ENCODE data around the gene CCNJL. TPM values are rescaled to one million over a fixed set of nuclear protein-coding genes. Genes with fewer than 3 reads are reported as not detected.

CCNJL gene
- total RNA-seq, 1 donor, result 0.27 TPM

GRCh38 chr5:160293901-160294561 lies 18.3 kb downstream of the CCNJL start:
- no peak for TF ChIP-seq CTCF (IDR thresholded peaks at IDR 0.05; ENCODE audit: insufficient read depth, low read length)
- no peak overlapping the region for H3K4me3 ChIP-seq (ENCODE audit: low read depth, low read length)
- DNase-seq (ENCODE audit: low read depth), result no peak

- no peak for TF ChIP-seq CTCF (IDR thresholded peaks at IDR 0.05; ENCODE audit: insufficient read depth, low read length)
- H3K4me3 ChIP-seq (ENCODE audit: low read depth, low read length), result no peak overlapping the region
- DNase-seq (ENCODE audit: low read depth), result no peak
Measured at GRCh38 chr5:160293386-160293785, 19.0 kb downstream of the CCNJL start.

- no peak overlapping the region for H3K4me3 ChIP-seq (ENCODE audit: low read depth, low read length)
- no peak for TF ChIP-seq CTCF (IDR thresholded peaks at IDR 0.05; ENCODE audit: insufficient read depth, low read length)
- no peak for DNase-seq (ENCODE audit: low read depth)
Measured at GRCh38 chr5:160291467-160291866, 20.9 kb downstream of the CCNJL start.

- H3K4me3 ChIP-seq (ENCODE audit: low read depth, low read length), result no peak overlapping the region
- no peak for DNase-seq (ENCODE audit: low read depth)
- TF ChIP-seq CTCF (IDR thresholded peaks at IDR 0.05; ENCODE audit: insufficient read depth, low read length), result no peak
Measured at GRCh38 chr5:160290751-160291150, 21.6 kb downstream of the CCNJL start.

- no peak overlapping the region for H3K4me3 ChIP-seq (ENCODE audit: low read depth, low read length)
- no peak for TF ChIP-seq CTCF (IDR thresholded peaks at IDR 0.05; ENCODE audit: insufficient read depth, low read length)
- DNase-seq (ENCODE audit: low read depth), result no peak
Measured at GRCh38 chr5:160289721-160290120, 22.6 kb downstream of the CCNJL start.

- no peak for DNase-seq (ENCODE audit: low read depth)
- TF ChIP-seq CTCF (IDR thresholded peaks at IDR 0.05; ENCODE audit: insufficient read depth, low read length), result no peak
- no peak overlapping the region for H3K4me3 ChIP-seq (ENCODE audit: low read depth, low read length)
Measured at GRCh38 chr5:160289356-160289651, 23.1 kb downstream of the CCNJL start.
